ENCODE measurements around the gene TRPV6.
A peak's percentile ranks its signal among the peaks of the same experiment; 100 is the strongest.

Gene TRPV6

DNA sequence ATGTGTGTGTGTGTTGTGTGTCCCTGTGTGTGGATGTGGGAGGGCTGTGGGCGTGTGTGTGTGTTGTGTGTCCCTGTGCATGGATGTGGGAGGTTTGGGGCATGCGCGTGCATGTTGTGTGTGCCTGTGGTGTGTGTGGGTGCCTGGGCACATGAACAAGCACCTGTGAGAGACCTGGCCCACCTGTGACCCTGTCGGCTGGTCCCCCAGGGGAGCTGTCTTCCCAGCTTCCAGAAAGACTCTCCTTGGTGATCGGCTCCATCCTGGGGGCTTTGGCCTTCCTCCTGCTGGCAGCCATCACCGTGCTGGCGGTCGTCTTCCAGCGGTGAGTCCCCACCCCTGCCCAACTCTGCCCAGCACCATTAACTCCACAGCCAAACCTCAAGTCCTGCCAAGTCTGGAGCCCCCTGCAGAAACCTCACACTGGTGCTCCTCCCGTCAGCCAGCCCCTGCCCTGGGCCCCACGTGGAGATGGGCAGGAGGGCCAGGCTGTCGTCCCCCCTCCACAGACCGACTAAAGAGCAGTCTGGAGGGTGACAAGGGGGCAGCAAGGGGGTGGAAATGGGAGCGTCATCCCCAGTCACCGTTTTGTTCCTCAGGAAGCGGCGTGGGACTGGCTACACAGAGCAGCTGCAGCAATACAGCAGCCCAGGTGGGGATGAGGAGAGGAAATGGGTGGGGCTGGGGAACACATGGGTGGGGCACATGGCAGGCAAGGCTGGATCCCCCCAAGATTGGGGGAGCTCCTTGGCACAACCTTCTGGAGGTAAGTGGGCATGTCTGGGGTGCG is 18.0 kb downstream of the TRPV6 start:
- no peak for DNase-seq

DNA sequence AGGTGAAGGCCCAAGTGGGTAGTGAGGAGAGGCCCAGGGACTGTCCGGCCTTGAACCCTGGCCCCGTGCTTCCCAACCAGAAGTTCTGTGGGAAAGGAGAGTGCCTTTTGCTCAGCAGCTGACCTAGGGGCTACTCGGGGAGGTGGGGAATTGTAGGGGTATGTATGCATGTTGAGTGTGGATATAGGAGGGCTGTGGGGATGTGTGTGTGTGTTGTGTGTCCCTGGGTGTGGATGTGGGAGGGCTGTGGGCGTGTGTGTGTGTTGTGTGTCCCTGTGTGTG is 18.5 kb downstream of the TRPV6 start:
- no peak for DNase-seq

DNA sequence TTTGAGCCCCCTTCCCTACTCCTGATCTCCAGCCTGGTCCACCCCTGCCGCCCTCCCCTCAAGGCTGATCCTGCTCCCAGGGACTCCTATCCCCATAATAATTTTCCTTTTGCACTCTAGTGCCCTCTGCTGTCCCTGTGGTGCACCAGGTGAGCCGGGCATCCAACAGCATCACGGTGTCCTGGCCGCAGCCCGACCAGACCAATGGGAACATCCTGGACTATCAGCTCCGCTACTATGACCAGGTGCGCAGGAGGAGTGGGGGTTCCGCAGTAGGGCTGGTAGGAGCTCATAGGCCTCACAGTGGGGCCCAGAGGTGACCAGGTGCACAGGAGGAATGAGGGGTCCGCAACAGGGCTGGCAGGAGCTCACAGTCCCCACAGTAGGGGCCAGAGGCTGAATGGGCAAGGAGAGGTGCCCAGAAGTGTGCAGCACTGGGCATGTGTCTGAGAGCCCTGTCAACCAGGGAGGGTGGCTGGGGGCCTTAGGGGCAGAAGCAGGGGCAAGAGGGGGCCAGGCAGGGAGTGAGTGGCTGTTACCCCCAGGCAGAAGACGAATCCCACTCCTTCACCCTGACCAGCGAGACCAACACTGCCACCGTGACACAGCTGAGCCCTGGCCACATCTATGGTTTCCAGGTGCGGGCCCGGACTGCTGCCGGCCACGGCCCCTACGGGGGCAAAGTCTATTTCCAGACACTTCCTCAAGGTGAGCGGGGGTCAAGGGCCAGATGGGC is 19.0 kb downstream of the TRPV6 start:
- DNase-seq: peak; percentile 34

DNA sequence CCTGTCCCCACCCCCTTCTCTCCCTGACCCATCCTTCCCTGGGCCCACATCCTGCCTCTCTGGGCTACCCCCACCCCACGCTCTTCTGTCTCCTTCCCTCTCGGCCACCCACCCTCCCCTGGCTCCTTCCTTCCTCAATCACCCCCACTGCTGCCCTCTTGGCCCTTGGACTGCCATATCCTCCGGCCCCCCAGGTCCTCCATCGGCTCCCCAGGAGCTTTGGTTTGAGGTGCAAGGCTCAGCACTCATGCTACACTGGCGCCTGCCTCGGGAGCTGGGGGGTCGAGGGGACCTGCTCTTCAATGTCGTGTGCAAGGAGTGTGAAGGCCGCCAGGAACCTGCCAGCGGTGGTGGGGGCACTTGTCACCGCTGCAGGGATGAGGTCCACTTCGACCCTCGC is 19.8 kb downstream of the TRPV6 start:
- DNase-seq: no peak

DNA sequence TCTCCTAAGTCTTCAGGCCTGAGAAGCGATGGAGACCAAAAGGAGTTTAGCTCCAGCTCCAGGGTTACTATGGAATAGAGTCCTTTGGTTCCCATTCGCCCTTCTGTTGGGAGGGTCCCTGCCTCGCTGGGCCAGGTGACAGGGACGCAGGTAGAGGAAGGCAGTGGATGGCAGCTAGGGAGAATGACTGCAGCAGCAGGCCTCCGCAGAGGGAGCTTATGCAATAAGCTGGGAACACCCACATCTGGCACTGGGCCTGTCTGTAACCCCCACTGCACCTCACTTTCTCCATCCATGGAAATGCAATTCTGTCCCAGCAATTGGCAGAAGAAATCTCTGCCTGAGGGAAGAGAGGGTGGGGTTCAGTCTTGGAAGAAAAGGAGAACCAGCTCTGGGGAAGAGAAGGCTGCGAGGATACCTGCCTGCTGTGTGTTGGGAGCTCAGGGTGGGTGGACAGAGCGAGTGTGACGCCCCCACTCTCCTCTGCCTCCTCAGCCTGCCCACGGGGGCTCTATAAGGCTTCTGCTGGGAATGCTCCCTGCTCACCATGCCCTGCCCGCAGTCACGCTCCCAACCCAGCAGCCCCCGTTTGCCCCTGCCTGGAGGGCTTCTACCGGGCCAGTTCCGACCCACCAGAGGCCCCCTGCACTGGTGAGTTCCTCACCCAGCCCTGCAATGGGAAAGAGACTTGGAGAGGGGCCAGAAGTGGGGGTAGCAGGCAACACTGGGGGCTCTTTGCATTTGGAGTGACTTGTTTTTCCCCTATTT is 20.4 kb downstream of the TRPV6 start:
- DNase-seq: no peak

DNA sequence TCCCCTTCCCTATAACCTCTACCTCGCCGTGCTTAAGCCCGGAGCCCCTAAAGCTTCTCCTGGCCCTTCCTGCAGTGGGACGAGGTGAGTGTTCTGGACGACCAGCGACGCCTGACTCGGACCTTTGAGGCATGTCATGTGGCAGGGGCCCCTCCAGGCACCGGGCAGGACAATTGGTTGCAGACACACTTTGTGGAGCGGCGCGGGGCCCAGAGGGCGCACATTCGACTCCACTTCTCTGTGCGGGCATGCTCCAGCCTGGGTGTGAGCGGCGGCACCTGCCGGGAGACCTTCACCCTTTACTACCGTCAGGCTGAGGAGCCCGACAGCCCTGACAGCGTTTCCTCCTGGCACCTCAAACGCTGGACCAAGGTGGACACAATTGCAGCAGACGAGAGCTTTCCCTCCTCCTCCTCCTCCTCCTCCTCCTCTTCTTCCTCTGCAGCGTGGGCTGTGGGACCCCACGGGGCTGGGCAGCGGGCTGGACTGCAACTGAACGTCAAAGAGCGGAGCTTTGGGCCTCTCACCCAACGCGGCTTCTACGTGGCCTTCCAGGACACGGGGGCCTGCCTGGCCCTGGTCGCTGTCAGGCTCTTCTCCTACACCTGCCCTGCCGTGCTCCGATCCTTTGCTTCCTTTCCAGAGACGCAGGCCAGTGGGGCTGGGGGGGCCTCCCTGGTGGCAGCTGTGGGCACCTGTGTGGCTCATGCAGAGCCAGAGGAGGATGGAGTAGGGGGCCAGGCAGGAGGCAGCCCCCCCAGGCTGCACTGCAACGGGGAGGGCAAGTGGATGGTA is 21.5 kb downstream of the TRPV6 start:
- DNase-seq: no peak

DNA sequence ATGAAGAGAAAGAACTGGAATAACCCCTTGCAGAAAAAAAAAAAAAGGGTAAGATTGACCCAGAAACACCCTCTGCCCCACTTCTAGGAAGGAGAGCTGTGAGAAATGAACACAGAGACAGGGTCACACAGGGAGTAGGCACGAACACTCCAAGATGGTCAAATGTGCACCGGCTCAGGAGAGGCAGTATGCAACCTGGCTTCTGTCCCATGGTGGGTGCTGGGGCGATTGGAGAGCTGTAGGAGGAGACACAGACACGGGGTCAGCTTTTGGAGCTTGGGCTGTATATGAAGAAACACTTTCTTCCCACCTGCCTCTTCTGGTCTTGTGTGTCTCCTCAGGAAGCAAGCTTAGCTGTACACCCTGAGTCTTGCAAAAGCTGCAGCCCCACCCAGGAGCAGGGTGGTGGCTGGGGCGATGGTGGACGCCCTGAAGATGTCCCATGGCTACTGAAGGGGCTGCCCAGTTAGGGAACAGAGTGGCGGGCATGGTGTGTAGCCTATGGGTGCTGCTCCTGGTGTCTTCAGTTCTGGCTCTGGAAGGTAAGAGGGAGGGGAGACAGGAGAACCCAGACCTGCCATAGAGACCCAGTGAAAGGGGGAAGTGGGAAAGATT is 22.7 kb downstream of the TRPV6 start:
- DNase-seq: no peak

DNA sequence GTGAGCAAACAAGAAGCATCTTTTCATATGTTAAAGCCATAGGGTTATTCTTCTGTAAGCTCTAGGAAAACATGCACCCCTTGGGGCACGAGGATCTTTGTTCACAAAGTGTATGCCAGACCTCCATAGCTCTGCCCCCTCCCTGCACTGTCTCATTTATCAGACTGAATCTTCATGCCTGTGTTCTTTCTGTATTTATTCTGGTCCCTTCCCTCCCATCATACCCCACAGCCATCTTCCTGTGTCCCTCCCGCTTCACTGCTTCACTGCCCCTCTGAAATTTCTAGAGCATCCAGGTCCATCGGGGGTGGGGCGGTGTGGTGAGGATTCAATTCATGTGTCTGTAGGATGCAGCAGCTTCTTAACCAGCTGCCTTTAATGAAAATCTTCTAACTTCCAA is 23.2 kb downstream of the TRPV6 start:
- DNase-seq: no peak

DNA sequence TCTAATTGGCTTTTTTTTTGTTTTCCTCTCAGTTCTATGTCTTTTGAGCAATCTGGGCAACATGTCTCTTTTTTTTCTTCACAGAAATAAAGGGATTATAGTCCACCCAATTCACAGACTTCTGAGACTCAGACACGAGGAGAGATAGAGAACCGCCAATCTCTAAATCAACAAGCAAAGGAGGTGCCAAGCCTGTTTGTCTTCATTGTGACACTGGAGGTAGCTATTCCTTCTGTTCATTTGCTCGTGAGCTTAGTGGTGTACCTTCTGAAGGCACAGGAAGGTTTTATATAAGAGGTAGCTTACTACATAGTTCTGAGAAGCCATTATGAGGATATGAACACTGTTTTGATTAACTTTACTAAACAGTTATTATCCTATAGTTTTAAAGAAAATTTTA is 24.6 kb downstream of the TRPV6 start:
- DNase-seq: no peak

DNA sequence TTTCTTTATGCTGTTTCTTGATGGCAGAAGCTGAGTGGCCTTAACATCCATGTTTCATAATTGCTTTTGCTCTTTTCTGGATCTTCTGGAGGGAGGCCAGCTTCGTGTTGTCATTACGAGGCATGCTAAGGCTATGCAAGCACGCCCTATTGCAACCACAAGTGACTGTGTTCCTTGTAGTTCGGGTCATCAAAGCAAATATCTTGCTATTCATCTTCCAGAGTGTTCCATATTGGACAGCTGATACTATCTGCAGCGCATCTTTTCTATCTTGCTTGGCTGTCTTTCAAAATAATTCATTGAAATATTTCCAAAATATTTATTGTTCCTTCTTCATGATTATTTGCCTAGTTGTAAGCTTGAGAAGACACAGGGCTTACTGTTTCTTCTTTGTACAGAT is 25.7 kb downstream of the TRPV6 start:
- DNase-seq: no peak

DNA sequence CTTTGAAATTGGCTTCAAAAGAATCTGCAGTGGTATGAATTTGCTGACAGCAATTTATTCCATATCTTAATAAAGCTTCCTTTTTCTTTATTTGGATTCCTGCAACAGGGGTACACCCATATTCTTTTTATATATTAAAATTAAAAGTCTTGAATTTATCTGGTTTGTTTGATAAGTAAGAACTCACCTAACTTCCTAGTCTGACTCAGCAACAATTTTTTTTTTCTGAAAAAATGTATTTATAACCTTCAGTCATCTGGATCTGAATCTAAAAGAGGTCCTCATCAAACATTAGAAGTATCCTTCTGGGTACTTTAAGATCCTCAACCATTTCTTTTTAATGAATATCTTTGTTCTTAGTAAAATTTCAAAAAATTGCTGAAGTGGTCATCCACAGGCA is 26.1 kb downstream of the TRPV6 start:
- no peak for DNase-seq

DNA sequence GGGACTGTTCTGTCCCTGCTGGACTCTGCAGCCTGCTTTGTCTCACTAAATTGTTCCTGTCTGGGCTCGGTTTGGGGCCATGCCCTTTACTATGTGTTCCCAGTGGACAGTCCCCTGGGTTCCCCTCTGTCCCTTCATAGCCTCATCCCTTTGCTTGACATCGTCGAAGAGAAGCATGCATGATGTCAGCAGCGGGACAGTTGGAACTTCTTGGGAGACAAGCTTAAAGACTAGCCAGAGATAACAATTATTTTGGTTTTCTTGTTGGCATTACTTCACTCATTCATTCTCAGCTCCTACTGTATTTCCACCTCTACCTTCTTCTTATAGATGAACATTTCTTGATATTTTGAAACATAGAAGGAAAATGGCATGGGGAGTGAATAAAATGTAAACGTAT is 27.9 kb downstream of the TRPV6 start:
- no peak for DNase-seq

DNA sequence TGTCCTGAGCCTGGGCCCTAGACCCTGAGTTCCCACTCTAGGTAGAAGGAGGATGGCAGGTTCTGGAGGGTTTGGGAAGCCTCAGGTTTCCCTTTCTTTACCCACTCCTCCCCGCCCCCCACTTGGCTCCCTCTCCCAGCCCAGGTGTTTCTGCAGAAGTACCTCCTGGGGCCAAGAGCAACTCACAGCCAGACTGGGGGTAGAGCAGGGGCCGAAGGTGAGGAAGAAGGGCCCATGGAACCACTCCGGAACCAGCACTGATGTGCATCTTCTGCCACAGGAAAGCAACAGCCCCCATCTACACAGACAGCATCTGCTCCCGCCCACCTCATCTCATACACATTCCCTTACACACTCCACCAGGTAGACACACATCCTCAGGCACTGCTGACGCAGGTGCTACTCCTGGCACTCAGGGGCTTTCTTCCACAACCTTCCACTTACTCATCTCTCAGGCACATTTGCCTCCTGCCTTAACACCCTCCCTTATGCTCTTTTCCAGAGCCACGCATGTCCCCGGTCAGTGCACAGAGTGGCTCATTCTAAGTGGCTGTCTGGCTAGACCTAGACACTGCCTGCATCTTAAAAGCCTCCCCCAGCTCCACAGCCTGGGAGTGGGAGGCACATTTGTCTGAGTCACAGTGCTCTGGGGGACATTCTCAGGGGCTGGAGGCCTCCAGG is 28.8 kb downstream of the TRPV6 start:
- DNase-seq: no peak

DNA sequence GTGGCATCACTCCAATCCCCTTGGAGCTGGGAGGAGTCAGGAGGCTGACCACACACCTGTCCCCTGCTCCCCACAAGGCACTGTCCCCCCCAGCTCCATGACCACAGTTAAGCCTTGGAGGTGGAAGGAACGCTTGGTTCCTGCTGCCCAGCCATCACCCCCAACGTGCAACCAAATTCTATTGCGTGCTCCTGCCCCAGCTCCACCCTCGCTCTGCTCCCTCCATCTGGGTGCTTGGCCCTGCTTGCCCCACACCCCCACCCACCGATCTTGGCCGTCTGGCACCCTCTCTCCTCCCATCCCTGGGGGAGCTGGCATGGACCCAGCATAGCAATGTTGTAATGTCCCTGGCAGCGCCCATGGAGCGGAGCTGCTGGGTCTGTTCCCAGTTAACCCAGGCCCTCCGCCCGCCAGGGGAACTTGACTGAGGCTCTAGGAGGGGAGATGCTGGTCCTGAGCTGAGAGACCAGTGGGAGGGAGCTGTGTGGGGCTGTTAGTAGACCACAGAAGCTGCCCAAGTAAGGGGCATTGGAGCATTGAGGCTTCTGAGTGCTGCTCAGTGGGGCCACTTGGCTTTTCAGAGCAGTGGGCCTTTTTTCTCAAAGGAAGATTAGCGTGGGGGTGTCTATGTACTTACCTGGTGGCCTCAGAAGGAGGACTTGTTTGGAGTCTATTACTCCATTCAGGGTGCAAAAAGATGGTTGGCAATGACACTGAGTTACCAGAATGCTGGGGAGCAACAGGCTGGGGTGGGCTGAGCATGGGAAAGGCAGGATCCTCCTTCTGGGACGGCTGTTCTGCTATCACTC is 29.6 kb downstream of the TRPV6 start:
- DNase-seq: no peak

DNA sequence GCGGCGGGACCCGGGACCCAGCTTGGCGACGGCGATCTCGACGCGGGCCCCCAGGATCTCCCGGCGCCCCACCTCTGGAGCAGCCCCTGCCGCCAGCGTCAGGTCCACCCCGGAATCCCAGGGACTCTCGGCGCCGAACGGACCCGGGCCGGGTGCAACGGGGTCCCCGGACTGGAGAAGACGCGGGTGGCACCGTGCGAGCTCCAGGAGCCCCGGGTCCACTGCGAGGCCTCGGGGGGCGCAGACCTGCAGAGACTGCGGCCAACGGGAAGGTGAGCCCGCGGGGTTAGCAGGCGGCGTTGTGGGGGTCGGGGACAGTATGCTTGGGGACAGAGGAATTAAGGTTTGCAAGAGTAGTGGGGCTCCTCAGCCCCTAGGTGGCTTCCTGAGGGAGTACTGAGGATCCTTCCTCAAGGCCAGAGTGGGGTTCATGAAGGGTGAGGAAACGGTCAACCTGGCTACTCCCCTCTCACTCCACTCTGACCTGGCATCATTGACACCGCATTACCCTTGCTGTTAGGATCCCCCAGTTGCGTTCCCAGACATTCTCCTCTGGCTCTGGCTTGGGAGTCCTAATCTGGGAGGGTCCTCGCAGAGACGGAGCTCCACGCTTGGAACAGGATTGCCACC is 30.3 kb downstream of the TRPV6 start:
- no peak for DNase-seq

DNA sequence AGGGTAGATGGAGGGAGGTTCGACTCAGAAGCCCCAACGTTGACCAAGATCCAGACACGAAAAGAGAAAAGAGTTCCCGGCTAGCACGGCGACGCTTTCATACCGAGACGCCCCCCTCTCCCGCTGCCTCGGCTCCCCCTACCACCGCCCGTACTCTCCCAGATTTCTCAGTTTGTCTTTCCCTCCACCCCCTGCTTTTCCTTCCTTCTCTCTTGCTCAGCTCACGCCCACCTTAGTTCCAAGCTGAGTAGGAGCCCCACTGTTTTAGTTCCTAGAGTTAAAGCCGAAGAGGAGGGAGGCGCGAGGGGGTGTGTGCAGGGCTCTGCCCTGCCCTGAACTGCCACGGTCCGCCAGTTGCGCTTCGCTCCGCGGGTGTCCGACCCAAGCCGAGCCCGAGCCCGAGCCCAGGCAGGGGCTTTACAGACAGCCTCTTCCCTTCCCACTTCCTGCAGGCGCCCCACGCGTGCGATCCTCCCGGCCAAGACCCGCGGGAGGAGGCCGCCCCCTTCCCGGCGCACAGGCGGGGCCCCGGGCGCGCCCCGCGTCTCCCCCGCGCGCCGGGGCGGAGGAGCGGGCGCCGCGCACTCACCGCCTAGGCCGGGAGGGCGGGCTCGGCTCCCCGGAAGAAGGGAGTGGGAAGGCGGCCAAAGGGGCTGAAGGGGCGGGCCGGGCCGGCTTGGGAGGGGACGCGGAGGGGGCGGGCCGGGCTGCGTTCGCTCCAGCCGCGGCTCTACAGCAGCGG is 31.0 kb downstream of the TRPV6 start, which contains the start of gene EPHB6:
TSS of gene EPHB6 (plus strand) at position 705 of the 742 bp plus-strand sequence. CDS start 8,152 bp downstream, outside the sequence.
- DNase-seq: peak; percentile 47

DNA sequence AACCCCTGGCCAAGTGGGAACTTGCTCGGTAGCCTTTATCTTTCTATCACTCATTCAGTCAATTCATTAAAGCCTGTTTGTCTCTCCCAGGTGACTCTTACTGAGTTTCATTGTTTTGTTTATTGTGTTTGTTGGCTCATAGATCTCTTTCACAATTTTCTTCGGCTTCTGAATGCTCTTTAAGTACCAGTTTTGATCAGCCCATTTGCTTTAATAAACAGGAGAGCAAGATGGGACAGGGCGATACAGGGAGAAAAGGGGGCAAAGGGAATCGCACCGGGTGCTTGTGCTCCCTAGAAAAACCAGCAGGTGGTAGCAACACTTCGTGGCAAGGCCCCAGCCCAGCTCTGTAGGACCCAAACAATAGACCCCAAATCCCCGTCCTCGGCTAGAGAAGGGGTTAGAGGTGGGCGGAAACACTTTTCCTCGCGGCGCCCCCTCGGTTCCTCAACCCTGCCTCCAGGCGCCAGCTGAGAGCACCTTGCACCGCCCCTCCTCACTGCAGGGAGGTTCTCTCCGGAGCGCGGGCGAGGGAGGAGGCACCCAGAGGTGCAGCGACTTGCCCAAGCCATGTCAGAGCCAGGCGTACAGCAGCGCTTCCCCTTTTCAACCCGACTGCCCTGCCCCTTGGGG is 31.7 kb downstream of the TRPV6 start:
- DNase-seq: peak; percentile 44

DNA sequence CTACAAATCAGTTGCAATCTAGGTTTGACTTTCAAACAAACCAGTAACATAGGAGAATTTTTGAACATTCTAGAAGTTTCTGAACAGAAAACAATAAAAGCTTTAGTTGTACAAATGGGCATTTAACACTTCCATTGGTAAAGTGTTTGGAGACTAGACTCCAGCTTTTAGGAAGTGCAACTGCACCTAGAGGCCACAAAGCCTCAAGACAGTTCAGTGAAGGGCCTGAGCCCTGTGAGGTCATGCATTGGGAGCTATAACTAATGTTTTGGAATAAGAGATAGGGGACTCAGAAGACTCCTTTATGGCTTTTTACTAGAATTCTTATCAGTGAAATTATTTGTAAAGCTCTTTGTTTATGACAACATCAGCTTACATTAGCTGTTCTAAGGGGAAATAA is 33.6 kb downstream of the TRPV6 start:
- no peak for DNase-seq

DNA sequence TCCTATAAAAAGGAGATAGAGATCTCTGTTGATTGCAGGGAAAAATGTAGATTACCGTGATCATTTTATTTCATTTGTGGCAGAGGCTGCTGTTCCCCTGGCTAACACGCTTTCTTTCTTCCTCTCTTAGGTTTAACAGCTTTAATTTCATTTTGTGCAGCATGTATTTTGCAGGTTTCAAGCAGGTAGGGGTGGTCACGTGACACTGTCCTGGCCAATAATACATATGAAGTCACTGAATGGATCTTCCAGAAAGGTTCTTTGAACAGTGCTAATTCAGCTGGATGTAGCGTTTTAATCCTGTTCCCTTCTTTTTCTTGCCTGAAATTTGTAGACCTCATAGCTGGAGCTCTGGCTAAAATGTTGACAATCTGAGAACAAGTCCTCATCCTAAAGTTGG is 34.3 kb downstream of the TRPV6 start:
- DNase-seq: no peak

Data from COR-L47 (cell line).